ENCODE results near the gene ZIM2. TPM values are rescaled to one million over a fixed set of nuclear protein-coding genes. Genes with fewer than 3 reads are reported as not detected.

The ZIM2 gene
- total and polyA plus RNA-seq, 10 of the 15 experiments (the other 5 are each of a cell fraction or from before 2014, with no cell fraction given): not detected

- BruUV-seq (replicated peaks): no TSS peak
- peaks cover 6% of the 10 kb centered on the region; the same call in 1 of the 3 replicates for H3K9me3 ChIP-seq (replicated peaks; ENCODE audit: control insufficient read depth, insufficient read depth, low read length)
- no peak for ATAC-seq
- H3K4me1 ChIP-seq (ENCODE audit: control insufficient read depth, insufficient read depth, low read length): no peaks in the 10 kb centered on the region
- no peaks in the 10 kb centered on the region for H3K27me3 ChIP-seq (replicated peaks in 1 of 2; ENCODE audit: control insufficient read depth in 2 of 2, insufficient read depth in 2 of 2, low read length in 1 of 2)
- ChIA-PET SMC1A (ENCODE audit: uncharacterized antibody, unreplicated experiment) (no interaction called here), RAD21 (ENCODE audit: unreplicated experiment) (no interaction called here), POLR2A (no interaction called here), CTCF (no interaction called here)
- TF ChIP-seq PKNOX1 (IDR thresholded peaks at IDR 0.05): no peak
- no peak for TF ChIP-seq CHD1 (IDR thresholded peaks at IDR 0.05; ENCODE audit: low read depth, low read length)
- TF ChIP-seq IRF4 (IDR thresholded peaks at IDR 0.05; ENCODE audit: low read depth, low read length): no peak
- no peak for TF ChIP-seq HDAC2 (IDR thresholded peaks at IDR 0.05)
- TF ChIP-seq EGR1 (IDR thresholded peaks at IDR 0.05; ENCODE audit: borderline replicate concordance in 1 of 2, low read depth in 2 of 2, low read length in 2 of 2): no peak
- TF ChIP-seq MEF2B (IDR thresholded peaks at IDR 0.05; ENCODE audit: partially characterized antibody, poor library complexity, severe bottlenecking): no peak
- no peak for TF ChIP-seq ZSCAN29 (IDR thresholded peaks at IDR 0.05)
- TF ChIP-seq CUX1 (IDR thresholded peaks at IDR 0.05; ENCODE audit: insufficient replicate concordance, low read depth, low read length): no peak
- no peak for TF ChIP-seq NFYB (IDR thresholded peaks at IDR 0.05; ENCODE audit: insufficient read depth, low read depth, low read length)
- no peak for TF ChIP-seq JUND (IDR thresholded peaks at IDR 0.05; ENCODE audit: low read depth, low read length)
- TF ChIP-seq, protein P1, sequence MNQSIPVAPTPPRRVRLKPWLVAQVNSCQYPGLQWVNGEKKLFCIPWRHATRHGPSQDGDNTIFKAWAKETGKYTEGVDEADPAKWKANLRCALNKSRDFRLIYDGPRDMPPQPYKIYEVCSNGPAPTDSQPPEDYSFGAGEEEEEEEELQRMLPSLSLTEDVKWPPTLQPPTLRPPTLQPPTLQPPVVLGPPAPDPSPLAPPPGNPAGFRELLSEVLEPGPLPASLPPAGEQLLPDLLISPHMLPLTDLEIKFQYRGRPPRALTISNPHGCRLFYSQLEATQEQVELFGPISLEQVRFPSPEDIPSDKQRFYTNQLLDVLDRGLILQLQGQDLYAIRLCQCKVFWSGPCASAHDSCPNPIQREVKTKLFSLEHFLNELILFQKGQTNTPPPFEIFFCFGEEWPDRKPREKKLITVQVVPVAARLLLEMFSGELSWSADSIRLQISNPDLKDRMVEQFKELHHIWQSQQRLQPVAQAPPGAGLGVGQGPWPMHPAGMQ (IDR thresholded peaks at IDR 0.05; ENCODE audit: borderline replicate concordance): no peak
- TF ChIP-seq CHD4 (IDR thresholded peaks at IDR 0.05): no peak
- TF ChIP-seq YY1 (IDR thresholded peaks at IDR 0.05; ENCODE audit: low read depth, low read length): no peak
- no peak for TF ChIP-seq HCFC1 (IDR thresholded peaks at IDR 0.05; ENCODE audit: low read length)
- TF ChIP-seq FOXM1 (IDR thresholded peaks at IDR 0.05; ENCODE audit: low read depth, low read length): no peak
- no peak for TF ChIP-seq POLR2AphosphoS2 (IDR thresholded peaks at IDR 0.05; ENCODE audit: low read depth, low read length)
- TF ChIP-seq POLR2AphosphoS5 (IDR thresholded peaks at IDR 0.05; ENCODE audit: low read length): no peak
- TF ChIP-seq, protein P2, sequence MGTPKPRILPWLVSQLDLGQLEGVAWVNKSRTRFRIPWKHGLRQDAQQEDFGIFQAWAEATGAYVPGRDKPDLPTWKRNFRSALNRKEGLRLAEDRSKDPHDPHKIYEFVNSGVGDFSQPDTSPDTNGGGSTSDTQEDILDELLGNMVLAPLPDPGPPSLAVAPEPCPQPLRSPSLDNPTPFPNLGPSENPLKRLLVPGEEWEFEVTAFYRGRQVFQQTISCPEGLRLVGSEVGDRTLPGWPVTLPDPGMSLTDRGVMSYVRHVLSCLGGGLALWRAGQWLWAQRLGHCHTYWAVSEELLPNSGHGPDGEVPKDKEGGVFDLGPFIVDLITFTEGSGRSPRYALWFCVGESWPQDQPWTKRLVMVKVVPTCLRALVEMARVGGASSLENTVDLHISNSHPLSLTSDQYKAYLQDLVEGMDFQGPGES (IDR thresholded peaks at IDR 0.05): no peak
- in situ Hi-C loops (cut with MboI) (no loop called here), intact Hi-C loops (cut with micrococcal nuclease; ENCODE audit: unreplicated experiment) (no loop called here)
- no peaks in the 10 kb centered on the region for H3K36me3 ChIP-seq (ENCODE audit: control insufficient read depth in 2 of 2, insufficient read depth in 2 of 2, low read length in 1 of 2)
- H3K4me3 ChIP-seq: no peak overlapping the region
- no peak overlapping the region for H3K9ac ChIP-seq (ENCODE audit: control insufficient read depth, insufficient read depth, low read length)
- H3K27ac ChIP-seq (ENCODE audit: control insufficient read depth, insufficient read depth): no peak overlapping the region
- no peak overlapping the region for H2AFZ ChIP-seq (ENCODE audit: control insufficient read depth, low read depth, low read length)
- no peaks in the 10 kb centered on the region for H3K79me2 ChIP-seq (ENCODE audit: control insufficient read depth, insufficient read depth, low read length)
- DNase-seq (ENCODE audit: low read depth, low spot score): no peak
- H3K4me2 ChIP-seq (ENCODE audit: control insufficient read depth, insufficient read depth): no peak overlapping the region
- 49% methylated on average over 25 of the region's 25 CpGs for WGBS (ENCODE audit: insufficient coverage, insufficient replicate concordance, low lambda C conversion rate, missing lambda C conversion rate)
- no peak for FAIRE-seq
- H4K20me1 ChIP-seq (ENCODE audit: control insufficient read depth, insufficient read depth): no peaks in the 10 kb centered on the region
Measured at GRCh38 chr19:56837492-56838023, 3.0 kb downstream of the ZIM2 start.
